ENCODE measurements around the gene PPARA.

Gene PPARA

DNA sequence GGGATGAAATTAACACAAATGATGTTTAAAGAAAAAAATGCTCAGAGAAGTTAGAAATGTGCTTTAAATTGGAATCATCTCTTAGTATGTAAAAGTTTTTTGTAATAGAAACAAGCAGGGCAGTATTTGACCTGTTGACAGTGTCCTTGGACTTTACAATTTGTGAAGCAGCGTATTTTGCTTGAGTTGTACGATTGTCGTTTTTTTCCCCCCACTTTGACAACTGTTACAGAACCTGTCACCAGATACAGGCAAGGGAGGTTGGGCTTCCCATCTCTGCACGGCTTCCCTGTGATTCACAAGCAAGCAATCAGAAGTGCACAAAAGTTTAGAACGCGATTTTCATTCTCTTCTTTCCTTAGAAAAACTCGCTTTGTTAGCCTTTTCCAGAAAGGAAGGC is 8.9 kb downstream of the PPARA start:
- Histone ChIP-seq H3K9me3 (ENCODE audit: insufficient read depth, low read depth, low read length) (no peaks in the 10 kb centered on the region), H3K23ac (ENCODE audit: low read length) (no peak overlapping the region), H3K27me3 (ENCODE audit: insufficient read depth, low read length) (no peaks in the 10 kb centered on the region), H3K14ac (ENCODE audit: low read length) (no peak overlapping the region), H4K8ac (ENCODE audit: low read depth, low read length) (no peak overlapping the region), H3K4ac (ENCODE audit: low read depth, low read length) (no peak overlapping the region), H2BK5ac (ENCODE audit: low read depth, low read length, poor library complexity) (no peak overlapping the region), H3K4me2 (ENCODE audit: low read length) (no peak overlapping the region), H2BK120ac (ENCODE audit: insufficient read depth, low read length, poor library complexity) (no peak overlapping the region), H2AFZ (ENCODE audit: insufficient read depth, low read length, poor library complexity) (no peak overlapping the region), H4K91ac (ENCODE audit: low read depth, low read length) (no peak overlapping the region), H3K4me1 (ENCODE audit: control insufficient read depth in 1 of 2, insufficient read depth in 2 of 2, low read length in 2 of 2) (no peaks in the 10 kb centered on the region), H3K79me2 (ENCODE audit: control insufficient read depth, insufficient read depth, low read length, poor library complexity) (no peaks in the 10 kb centered on the region), H4K12ac (ENCODE audit: low read depth, low read length) (no peak overlapping the region), H3K4me3 (ENCODE audit: low read depth, low read length) (no peak overlapping the region), H3K9ac (ENCODE audit: low read length) (no peak overlapping the region), H3K36me3 (ENCODE audit: control insufficient read depth in 1 of 2, insufficient read depth in 2 of 2, low read length in 2 of 2) (peaks cover 0 to 3% of the 10 kb centered on the region in 2 experiments), H3K79me1 (ENCODE audit: low read length) (no peaks in the 10 kb centered on the region), H3K18ac (ENCODE audit: low read length) (no peak overlapping the region), H3K27ac (ENCODE audit: low read depth, low read length) (no peak overlapping the region), H2BK12ac (ENCODE audit: low read length) (no peak overlapping the region), H2AK5ac (ENCODE audit: low read length) (no peak overlapping the region)
- no peak for DNase-seq
- WGBS (ENCODE audit: extremely low coverage, insufficient coverage, insufficient read length): no CpG with 5 or more reads among the region's 7 CpGs

DNA sequence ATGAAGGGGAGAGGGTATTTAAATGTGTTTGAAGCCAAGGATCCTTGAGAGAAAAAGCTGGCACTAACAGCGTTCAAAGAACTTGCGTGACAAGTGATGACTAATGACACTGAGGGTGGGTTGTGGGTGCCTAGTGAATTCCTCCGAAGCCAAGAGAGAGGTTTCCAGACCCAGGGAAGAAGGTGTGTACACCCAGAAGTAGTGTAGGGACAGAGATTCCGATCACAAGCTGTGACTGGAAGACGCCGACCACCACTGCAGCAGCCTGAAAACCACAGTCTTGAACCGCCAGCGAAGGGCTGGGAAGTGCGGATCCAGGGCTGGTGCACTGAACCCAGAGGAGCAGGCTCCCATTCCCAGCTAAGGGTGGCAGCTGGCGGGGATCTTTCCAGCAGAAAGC is 9.5 kb downstream of the PPARA start:
- no peaks in the 10 kb centered on the region for H3K27me3 ChIP-seq (ENCODE audit: insufficient read depth, low read length)
- H3K9me3 ChIP-seq (ENCODE audit: insufficient read depth, low read depth, low read length): no peaks in the 10 kb centered on the region
- peaks cover 0 to 3% of the 10 kb centered on the region in 2 experiments for H3K36me3 ChIP-seq (ENCODE audit: control insufficient read depth in 1 of 2, insufficient read depth in 2 of 2, low read length in 2 of 2)
- H3K9ac ChIP-seq (ENCODE audit: low read length): no peak overlapping the region
- H4K12ac ChIP-seq (ENCODE audit: low read depth, low read length): no peak overlapping the region
- H3K4me2 ChIP-seq (ENCODE audit: low read length): no peak overlapping the region
- H3K4me3 ChIP-seq (ENCODE audit: low read depth, low read length): no peak overlapping the region
- no peak overlapping the region for H2AFZ ChIP-seq (ENCODE audit: insufficient read depth, low read length, poor library complexity)
- DNase-seq: no peak
- no peak overlapping the region for H3K18ac ChIP-seq (ENCODE audit: low read length)
- H2BK12ac ChIP-seq (ENCODE audit: low read length): no peak overlapping the region
- H3K23ac ChIP-seq (ENCODE audit: low read length): no peak overlapping the region
- no peak overlapping the region for H4K91ac ChIP-seq (ENCODE audit: low read depth, low read length)
- no peaks in the 10 kb centered on the region for H3K79me2 ChIP-seq (ENCODE audit: control insufficient read depth, insufficient read depth, low read length, poor library complexity)
- H3K4ac ChIP-seq (ENCODE audit: low read depth, low read length): no peak overlapping the region
- H4K8ac ChIP-seq (ENCODE audit: low read depth, low read length): no peak overlapping the region
- no peaks in the 10 kb centered on the region for H3K4me1 ChIP-seq (ENCODE audit: control insufficient read depth in 1 of 2, insufficient read depth in 2 of 2, low read length in 2 of 2)
- no peak overlapping the region for H2AK5ac ChIP-seq (ENCODE audit: low read length)
- no peak overlapping the region for H2BK120ac ChIP-seq (ENCODE audit: insufficient read depth, low read length, poor library complexity)
- H3K79me1 ChIP-seq (ENCODE audit: low read length): no peaks in the 10 kb centered on the region
- H3K14ac ChIP-seq (ENCODE audit: low read length): no peak overlapping the region
- no peak overlapping the region for H3K27ac ChIP-seq (ENCODE audit: low read depth, low read length)
- H2BK5ac ChIP-seq (ENCODE audit: low read depth, low read length, poor library complexity): no peak overlapping the region
- WGBS (ENCODE audit: extremely low coverage, insufficient coverage, insufficient read length): no CpG with 5 or more reads among the region's 10 CpGs

DNA sequence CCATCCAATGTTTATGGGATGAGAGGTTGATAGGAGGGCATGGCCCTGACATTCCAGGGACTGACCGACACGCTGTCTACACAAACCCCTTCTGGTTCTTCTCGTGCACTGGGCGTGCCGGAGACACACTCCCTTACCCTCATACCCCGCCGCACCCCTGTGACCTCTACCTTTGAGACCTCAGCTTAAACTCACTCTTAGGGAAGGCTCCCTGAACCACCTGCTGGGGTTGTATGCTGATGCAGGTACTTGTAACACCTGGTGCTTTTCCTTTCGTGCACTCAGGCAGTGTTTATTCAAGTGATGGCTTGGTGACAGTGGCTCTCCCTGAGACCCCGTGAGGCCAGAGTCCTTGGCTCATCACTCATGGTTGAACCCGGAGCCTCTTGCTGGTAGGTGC is 12.0 kb downstream of the PPARA start:
- Histone ChIP-seq H2BK120ac (ENCODE audit: insufficient read depth, low read length, poor library complexity) (no peak overlapping the region), H3K14ac (ENCODE audit: low read length) (no peak overlapping the region), H3K23ac (ENCODE audit: low read length) (no peak overlapping the region), H3K27ac (ENCODE audit: low read depth, low read length) (no peak overlapping the region), H3K36me3 (ENCODE audit: control insufficient read depth in 1 of 2, insufficient read depth in 2 of 2, low read length in 2 of 2) (peaks cover 0 to 3% of the 10 kb centered on the region in 2 experiments), H3K9ac (ENCODE audit: low read length) (no peak overlapping the region), H3K4me2 (ENCODE audit: low read length) (no peak overlapping the region), H4K8ac (ENCODE audit: low read depth, low read length) (no peak overlapping the region), H2AFZ (ENCODE audit: insufficient read depth, low read length, poor library complexity) (no peak overlapping the region), H2BK5ac (ENCODE audit: low read depth, low read length, poor library complexity) (no peak overlapping the region), H3K79me2 (ENCODE audit: control insufficient read depth, insufficient read depth, low read length, poor library complexity) (no peaks in the 10 kb centered on the region), H3K4me1 (ENCODE audit: control insufficient read depth in 1 of 2, insufficient read depth in 2 of 2, low read length in 2 of 2) (no peaks in the 10 kb centered on the region), H4K91ac (ENCODE audit: low read depth, low read length) (no peak overlapping the region), H4K12ac (ENCODE audit: low read depth, low read length) (no peak overlapping the region), H3K9me3 (ENCODE audit: insufficient read depth, low read depth, low read length) (no peaks in the 10 kb centered on the region), H3K18ac (ENCODE audit: low read length) (no peak overlapping the region), H3K4ac (ENCODE audit: low read depth, low read length) (no peak overlapping the region), H3K27me3 (ENCODE audit: insufficient read depth, low read length) (no peaks in the 10 kb centered on the region), H2BK12ac (ENCODE audit: low read length) (no peak overlapping the region), H3K79me1 (ENCODE audit: low read length) (no peaks in the 10 kb centered on the region), H3K4me3 (ENCODE audit: low read depth, low read length) (no peak overlapping the region), H2AK5ac (ENCODE audit: low read length) (no peak overlapping the region)
- no peak for DNase-seq
- WGBS (ENCODE audit: extremely low coverage, insufficient coverage, insufficient read length): no CpG with 5 or more reads among the region's 10 CpGs

DNA sequence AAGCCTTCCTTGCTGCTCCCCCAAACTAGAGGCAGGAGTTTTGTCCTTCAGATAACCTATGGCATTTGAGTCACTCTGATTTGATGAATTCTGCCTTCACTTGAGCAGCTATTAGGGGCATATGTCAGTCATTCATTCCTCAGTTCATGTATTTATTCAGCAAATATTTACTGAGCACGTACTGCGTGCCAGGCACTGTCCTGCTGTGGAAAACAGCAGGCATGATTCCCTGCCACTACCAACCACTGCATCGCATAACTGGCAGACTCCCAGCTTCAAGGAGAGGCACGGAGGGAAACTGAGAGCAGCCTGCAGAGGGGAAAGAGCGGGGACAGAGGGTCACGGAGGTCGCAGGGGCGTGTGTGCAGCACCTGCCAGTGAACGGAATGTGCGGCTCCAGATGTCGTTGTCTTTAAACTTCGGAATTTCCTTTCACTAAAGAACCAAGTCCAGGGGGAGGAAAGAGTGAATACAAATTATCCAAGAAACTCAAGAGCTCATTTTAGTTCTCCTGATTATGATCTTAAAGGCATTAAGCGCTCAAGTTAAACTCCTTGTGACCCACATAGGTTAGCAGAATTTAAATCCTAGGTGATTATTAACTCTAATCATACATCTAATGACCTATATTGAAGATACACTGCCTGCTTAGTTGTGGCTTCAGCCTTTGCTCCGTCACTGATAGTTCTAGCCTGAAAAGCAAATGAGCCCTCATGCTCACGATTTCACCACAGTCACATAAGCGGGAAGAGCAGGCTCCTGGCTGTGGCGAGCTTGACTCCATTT is 12.6 kb downstream of the PPARA start:
- H3K14ac ChIP-seq (ENCODE audit: low read length): no peak overlapping the region

More for the DNA sequence above, 12.6 kb downstream of the PPARA start:
- Histone ChIP-seq H3K9ac (ENCODE audit: low read length) (no peak overlapping the region), H3K4me2 (ENCODE audit: low read length) (no peak overlapping the region), H2AK5ac (ENCODE audit: low read length) (no peak overlapping the region), H3K9me3 (ENCODE audit: insufficient read depth, low read depth, low read length) (no peaks in the 10 kb centered on the region), H3K4me3 (ENCODE audit: low read depth, low read length) (no peak overlapping the region), H2BK120ac (ENCODE audit: insufficient read depth, low read length, poor library complexity) (no peak overlapping the region), H3K79me1 (ENCODE audit: low read length) (no peaks in the 10 kb centered on the region), H3K27me3 (ENCODE audit: insufficient read depth, low read length) (no peaks in the 10 kb centered on the region), H3K4me1 (ENCODE audit: control insufficient read depth in 1 of 2, insufficient read depth in 2 of 2, low read length in 2 of 2) (no peaks in the 10 kb centered on the region), H4K8ac (ENCODE audit: low read depth, low read length) (no peak overlapping the region), H4K12ac (ENCODE audit: low read depth, low read length) (no peak overlapping the region), H3K36me3 (ENCODE audit: control insufficient read depth in 1 of 2, insufficient read depth in 2 of 2, low read length in 2 of 2) (peaks cover 0 to 3% of the 10 kb centered on the region in 2 experiments), H3K4ac (ENCODE audit: low read depth, low read length) (no peak overlapping the region), H3K79me2 (ENCODE audit: control insufficient read depth, insufficient read depth, low read length, poor library complexity) (no peaks in the 10 kb centered on the region), H3K27ac (ENCODE audit: low read depth, low read length) (no peak overlapping the region), H4K91ac (ENCODE audit: low read depth, low read length) (no peak overlapping the region), H3K18ac (ENCODE audit: low read length) (no peak overlapping the region), H2BK5ac (ENCODE audit: low read depth, low read length, poor library complexity) (no peak overlapping the region), H2AFZ (ENCODE audit: insufficient read depth, low read length, poor library complexity) (no peak overlapping the region), H2BK12ac (ENCODE audit: low read length) (no peak overlapping the region), H3K23ac (ENCODE audit: low read length) (no peak overlapping the region)
- WGBS (ENCODE audit: extremely low coverage, insufficient coverage, insufficient read length): no CpG with 5 or more reads among the region's 17 CpGs
- no peak for DNase-seq

Measured in trophoblast cell (in vitro differentiated cells and primary cell).